Measurements from ENCODE around the gene AKAP7. TPM values are rescaled to one million over a fixed set of nuclear protein-coding genes. Genes with fewer than 3 reads are reported as not detected.

Gene AKAP7
- total RNA-seq, 1 donor from 2014 or later, result 31.8 TPM

DNA sequence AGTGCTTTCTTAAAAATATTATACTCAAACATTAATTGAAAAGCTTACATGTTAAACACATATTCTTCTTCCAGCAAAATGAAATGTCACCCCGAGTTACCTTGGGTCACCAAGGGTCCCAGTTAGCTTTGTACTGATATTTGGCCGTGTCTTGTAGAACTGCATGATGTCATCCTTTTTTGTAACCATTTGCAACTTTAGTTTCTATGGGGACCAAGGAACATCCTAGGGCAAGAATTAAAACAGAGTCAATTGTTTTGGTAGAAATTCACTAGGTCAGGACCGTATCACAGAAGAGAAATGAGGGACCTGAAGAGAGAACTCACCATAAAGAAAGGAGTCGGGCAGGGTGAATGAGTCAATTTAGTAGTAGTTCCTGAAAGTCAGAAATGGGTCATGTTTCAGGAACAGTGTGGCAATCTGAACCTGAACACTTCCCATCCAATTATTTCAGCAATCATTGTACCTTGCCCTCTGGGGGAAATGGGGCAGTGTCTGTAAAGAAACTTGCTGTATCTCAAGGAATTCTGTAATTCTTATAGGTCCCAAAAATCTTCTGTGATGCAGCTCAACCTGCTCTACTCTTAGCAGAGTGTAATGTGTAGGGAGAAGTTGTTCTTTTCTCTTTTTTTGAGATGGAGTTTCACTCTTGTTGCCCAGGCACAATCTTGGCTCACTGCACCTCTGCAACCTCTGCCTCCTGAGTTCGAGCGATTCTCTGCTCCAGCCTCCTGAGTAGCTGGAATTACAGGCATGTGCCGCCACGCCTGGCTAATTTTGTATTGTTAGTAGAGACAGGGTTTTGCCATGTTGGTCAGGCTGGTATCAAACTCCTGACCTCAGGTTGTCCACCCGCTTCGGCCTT is 5.3 kb upstream of the AKAP7 start:
- intact Hi-C loops (cut with DNase I), result no loop called here
- ATAC-seq (no peak), DNase-seq (ENCODE audit: low spot score) (no peak)

DNA sequence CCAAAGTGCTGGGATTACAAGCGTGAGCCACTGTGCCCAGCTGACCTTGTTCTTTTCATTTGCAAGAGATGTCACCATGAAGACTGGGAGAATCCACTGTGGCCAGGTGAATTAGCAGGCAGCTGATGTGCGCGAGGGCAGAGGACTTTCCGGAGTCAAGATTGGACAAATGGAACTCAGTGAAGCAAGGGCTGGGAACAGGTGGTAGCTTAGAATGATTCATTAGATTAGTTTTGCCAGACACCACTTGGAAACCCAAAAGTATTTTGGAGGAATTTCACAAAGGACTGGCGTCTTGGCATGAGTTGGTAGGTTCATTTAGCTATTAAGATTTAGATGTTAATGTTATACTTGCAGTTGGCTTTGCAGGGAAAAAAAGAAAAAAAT is 4.7 kb upstream of the AKAP7 start:
- intact Hi-C loops (cut with DNase I), result no loop called here
- DNase-seq (ENCODE audit: low spot score), result no peak
- ATAC-seq, result no peak

GRCh38 chr6:131132360-131132759 is 2.9 kb upstream of the AKAP7 start:
- DNase-seq (ENCODE audit: low spot score) (no peak), ATAC-seq (no peak)
- intact Hi-C loops (cut with DNase I), result no loop called here

DNA sequence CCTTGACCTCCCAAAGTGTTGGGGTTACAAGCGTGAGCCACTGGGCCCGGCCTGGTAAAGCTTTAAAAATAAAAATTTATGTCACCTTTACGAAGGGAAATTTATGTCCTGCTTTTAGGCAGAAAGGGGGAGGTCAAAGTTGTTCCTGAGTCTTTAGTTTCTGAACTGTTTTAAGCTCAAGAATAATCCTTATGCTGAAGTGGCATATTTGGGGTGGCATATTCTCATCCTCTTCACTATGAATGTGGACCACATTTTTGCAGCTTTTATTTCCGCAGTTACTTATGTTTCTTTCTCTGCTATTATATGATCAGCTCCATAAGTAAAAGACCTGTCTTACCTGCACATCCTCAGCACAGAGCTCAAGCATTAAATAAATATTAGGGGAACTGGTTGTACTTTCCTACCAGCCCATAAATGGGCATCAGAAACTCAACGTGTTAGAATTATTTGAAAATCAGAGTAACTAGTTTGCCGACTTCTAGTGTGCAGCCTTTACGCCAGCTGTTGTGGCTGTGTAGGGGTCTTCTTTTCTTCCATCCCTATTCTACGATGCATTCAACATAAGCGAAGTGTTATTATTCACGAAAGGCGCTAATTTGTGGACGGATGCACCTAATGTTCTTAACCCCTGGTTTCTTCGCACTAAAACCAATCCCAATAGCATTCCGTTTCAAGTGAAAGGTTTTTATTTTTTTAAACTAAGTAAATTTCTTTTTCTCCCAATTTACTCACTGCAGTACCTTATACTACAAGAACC is 867 bp upstream of the AKAP7 start:
- ATAC-seq (no peak), DNase-seq (ENCODE audit: low spot score) (no peak)
- intact Hi-C loops (cut with DNase I), result no loop called here

GRCh38 chr6:131134980-131135243 is 355 bp upstream of the AKAP7 start:
- no peak for ATAC-seq
- no peak for DNase-seq (ENCODE audit: low spot score)
- intact Hi-C loops (cut with DNase I), result no loop called here

DNA sequence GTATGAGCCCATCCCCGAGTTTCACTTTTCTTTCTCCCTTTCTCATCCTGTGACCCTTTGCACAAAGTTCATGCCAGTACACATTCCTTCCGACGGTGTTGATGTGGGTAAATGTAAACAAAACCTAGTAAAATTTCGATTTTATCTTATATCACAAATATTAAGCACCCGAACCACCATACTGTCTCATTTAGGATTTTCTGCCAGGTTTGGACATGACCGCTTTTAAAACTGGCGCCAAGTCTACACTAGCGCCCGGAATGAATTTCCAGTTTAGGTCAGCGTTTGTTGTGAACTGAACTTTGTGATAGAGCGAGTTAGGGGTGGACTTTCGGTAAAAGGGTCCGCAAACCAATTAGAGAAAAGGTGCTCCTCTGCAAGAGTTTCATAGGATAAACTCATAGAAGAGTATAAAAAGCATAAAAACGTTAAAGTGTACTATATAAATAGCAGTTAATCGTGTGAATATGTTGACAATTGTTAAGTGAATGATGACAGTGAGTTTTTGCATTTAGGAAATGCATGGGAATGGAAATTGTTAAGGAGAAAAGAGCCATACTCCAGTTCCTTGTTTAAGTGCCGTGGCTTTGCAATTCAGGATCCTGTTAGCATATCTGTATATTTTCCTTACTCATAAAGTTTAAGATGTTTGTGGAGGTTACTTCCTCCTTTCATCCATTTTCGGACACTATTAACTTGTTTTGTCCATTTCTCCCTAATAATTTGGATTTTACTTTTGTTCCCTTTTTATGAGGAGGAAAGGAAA is 937 bp downstream of the AKAP7 start:
- no peak for DNase-seq (ENCODE audit: low spot score)

GRCh38 chr6:131139599-131139998 is 4.3 kb downstream of the AKAP7 start:
- ATAC-seq, result no peak
- DNase-seq (ENCODE audit: low spot score), result no peak
- intact Hi-C loops (cut with DNase I), result no loop called here

More for the DNA sequence above, 937 bp downstream of the AKAP7 start:
- ATAC-seq, result peak; percentile 58
- intact Hi-C loops (cut with DNase I), result no loop called here

DNA sequence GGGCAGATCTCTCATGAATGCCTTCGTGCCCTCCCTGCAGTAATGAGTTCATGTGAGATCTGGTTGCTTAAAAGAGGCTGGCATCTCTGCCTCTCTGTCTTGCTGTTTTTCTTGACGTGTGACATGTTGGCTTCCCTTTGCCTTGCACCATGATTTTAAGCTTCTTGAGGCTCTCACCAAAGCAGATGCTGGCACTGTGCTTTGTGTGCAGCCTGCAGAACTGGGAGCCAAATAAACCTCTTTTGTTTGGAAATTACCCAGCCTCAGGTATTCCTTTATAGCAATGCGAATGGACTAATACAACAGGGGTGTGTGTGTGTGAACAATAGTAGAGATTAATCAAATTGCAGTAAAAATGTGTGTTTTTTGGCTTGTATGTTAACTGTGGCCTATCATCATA is 8.1 kb downstream of the AKAP7 start:
- ATAC-seq, result no peak
- intact Hi-C loops (cut with DNase I), result no loop called here
- DNase-seq (ENCODE audit: low spot score), result no peak

DNA sequence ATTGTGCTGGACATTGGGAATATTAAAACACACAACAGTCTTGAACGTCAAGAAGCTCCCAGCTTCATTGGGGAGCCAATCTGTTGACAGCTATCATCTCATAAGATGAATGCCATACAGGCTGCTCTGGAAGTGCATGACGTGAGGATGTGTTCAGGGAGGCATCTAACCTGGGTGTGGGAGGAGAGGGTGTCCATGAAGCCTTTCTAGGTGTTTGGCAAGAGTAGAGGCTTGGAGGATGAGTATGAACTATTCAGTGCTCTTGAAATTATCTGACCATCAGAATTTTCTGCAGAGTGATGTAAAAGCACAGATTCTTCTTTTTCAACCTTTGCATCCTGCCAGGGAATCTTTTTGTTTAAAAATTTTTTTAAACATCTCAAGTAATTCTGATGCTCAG is 11.6 kb downstream of the AKAP7 start:
- ATAC-seq, result no peak
- DNase-seq (ENCODE audit: low spot score), result no peak
- intact Hi-C loops (cut with DNase I), result no loop called here

GRCh38 chr6:131156411-131156810 is 21.1 kb downstream of the AKAP7 start:
- intact Hi-C loops (cut with DNase I), result no loop called here
- DNase-seq (ENCODE audit: low spot score) (no peak), ATAC-seq (no peak)

- intact Hi-C loops (cut with DNase I), result no loop called here
- no peak for DNase-seq (ENCODE audit: low spot score)
- ATAC-seq, result no peak
Measured at GRCh38 chr6:131159578-131159977, 24.3 kb downstream of the AKAP7 start.

- DNase-seq (ENCODE audit: low spot score) (no peak), ATAC-seq (no peak)
- intact Hi-C loops (cut with DNase I), result no loop called here
Measured at GRCh38 chr6:131160254-131160758, 25.0 kb downstream of the AKAP7 start.

DNA sequence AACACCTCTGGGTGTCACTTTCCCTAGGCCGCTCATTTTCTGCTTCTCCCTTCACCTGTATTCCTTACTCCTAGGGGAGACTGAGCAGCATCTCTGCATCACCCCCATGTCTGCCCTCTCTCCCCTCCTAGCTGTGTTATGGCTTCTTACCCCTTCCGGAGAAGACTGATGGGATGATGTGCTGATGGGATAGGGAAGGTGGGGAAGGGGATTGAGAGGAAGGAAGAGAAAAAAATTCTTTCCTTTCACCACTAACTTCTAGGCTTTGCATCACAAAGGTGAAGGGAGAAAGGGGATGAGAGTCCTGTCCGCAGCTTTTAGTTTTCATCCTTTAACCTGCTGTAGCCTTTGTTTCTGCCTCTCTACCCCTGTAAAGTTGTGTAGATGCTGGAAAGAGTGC is 26.7 kb downstream of the AKAP7 start:
- ATAC-seq, result no peak
- DNase-seq (ENCODE audit: low spot score), result no peak
- intact Hi-C loops (cut with DNase I), result no loop called here

- intact Hi-C loops (cut with DNase I), result no loop called here
- peak; percentile 53 for ATAC-seq
Measured at GRCh38 chr6:131163886-131164285, 28.6 kb downstream of the AKAP7 start.

DNA sequence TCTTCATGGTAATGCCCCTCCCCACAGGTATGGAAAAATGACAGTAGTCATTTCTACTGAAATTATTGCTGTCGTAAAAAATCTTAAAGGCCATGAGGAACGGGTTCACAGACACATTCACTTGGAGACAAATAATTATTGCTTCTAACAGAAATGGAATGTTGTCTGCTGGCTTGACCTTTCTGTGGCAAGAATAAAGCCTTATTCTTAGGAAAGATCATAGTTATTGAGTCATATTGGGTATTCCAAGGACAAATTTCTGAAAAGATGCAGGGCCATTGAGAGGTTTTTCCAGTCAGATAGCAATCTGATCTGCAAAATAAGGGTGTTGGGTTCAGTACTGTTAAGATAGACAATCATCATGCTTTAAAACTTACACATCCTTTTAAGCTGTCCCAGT is 29.2 kb downstream of the AKAP7 start:
- DNase-seq (ENCODE audit: low spot score) (no peak), ATAC-seq (peak; percentile 62)
- intact Hi-C loops (cut with DNase I), result no loop called here

More at GRCh38 chr6:131163886-131164285, 28.6 kb downstream of the AKAP7 start:
- DNase-seq (ENCODE audit: low spot score), result no peak

DNA sequence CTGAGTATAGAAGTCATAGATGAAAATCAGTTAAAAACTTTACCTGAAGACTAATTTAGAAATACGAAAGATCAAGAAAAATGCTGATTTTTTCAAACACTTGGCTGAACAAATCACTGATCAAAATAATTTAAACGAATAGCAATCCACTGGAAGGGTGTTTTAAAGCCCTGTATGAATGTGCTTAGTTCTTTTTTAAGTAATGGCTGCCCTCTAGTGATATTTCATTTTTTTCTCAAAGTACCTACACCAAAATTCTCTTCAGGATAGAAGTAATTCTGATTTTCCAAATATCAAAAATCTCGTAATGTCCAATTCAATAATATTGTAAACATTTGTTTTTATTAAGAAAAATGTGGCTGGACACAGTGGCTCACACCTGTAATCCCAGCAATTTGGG is 32.5 kb downstream of the AKAP7 start:
- intact Hi-C loops (cut with DNase I), result no loop called here

DNA sequence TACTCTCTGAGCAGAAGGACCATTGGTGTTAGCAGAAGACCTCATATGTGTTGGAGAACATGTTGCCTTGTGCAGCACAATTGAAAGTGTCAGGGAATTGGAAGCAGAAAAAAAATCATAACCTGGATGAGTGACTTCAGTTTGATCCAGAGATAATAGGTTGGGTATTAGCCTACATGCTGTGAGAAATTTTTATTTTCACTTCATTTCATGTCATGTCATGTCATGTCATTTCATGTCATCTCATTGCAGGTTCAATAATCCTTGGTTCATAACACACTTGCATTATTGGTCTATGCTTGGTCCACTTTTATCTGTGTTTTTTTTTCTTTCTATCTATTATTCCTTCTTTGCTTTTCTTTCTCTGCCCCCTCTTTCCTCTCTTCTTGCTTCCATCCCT is 34.3 kb downstream of the AKAP7 start:
- ATAC-seq (no peak), DNase-seq (ENCODE audit: low spot score) (no peak)
- intact Hi-C loops (cut with DNase I), result no loop called here

More for the DNA sequence above, 32.5 kb downstream of the AKAP7 start:
- no peak for DNase-seq (ENCODE audit: low spot score)
- ATAC-seq, result no peak

- no peak for DNase-seq (ENCODE audit: low spot score)
- ATAC-seq, result no peak
- intact Hi-C loops (cut with DNase I), result no loop called here
Measured at GRCh38 chr6:131172222-131172621, 37.0 kb downstream of the AKAP7 start.

GRCh38 chr6:131173680-131174079 is 38.4 kb downstream of the AKAP7 start:
- no peak for DNase-seq (ENCODE audit: low spot score)
- intact Hi-C loops (cut with DNase I), result no loop called here
- no peak for ATAC-seq

DNA sequence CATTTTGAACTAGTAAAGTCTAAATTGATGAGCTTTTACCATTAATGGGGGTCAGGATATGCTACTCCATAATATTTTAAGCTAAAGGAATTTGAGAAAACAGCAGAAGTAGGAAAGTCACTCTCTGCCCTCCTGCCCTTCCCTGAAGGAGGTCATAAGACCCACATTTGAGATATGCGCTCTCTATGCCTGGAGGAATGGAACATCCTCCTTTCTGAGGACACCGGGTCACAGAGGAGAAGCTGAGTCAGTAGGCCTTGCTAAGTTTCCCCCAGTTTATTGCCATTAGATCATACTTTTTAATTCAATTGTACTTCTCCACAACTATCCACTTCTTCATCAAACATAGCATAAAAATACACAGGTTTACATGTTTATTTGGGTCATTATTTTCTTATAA is 40.3 kb downstream of the AKAP7 start:
- DNase-seq (ENCODE audit: low spot score), result no peak
- no peak for ATAC-seq
- intact Hi-C loops (cut with DNase I), result no loop called here

Data from sciatic nerve (tissue), 2 donors.